GM15510 (cell line): Measurements from ENCODE around the gene AGPAT3.

Experiments
- POLR2A ChIP-seq: IDR thresholded peaks from 3 replicates; pipeline ENCODE4 v1.6.1; 2011; ENCODE audit warnings: borderline replicate concordance; ENCODE audit not compliant: insufficient read length; ENCODE audit errors: extremely low read depth

The AGPAT3 gene

GRCh38 chr21:43903451-43904091, 38.5 kb downstream of the AGPAT3 start:
- no peak for TF ChIP-seq POLR2A

GRCh38 chr21:43904331-43904781, 39.3 kb downstream of the AGPAT3 start:
- no peak for TF ChIP-seq POLR2A

GRCh38 chr21:43905726-43906455, 40.9 kb downstream of the AGPAT3 start:
- no peak for TF ChIP-seq POLR2A

- no peak for TF ChIP-seq POLR2A
Observed at GRCh38 chr21:43906585-43907370, 41.8 kb downstream of the AGPAT3 start.

GRCh38 chr21:43907751-43908150, 42.7 kb downstream of the AGPAT3 start:
- no peak for TF ChIP-seq POLR2A

- no peak for TF ChIP-seq POLR2A
Observed at GRCh38 chr21:43908167-43908566, 43.1 kb downstream of the AGPAT3 start.

GRCh38 chr21:43909741-43910400, 44.8 kb downstream of the AGPAT3 start:
- no peak for TF ChIP-seq POLR2A

GRCh38 chr21:43910460-43910859, 45.4 kb downstream of the AGPAT3 start:
- TF ChIP-seq POLR2A: no peak

- no peak for TF ChIP-seq POLR2A
Observed at GRCh38 chr21:43911015-43911934, 46.3 kb downstream of the AGPAT3 start.

GRCh38 chr21:43911935-43912487, 47.0 kb downstream of the AGPAT3 start:
- no peak for TF ChIP-seq POLR2A

GRCh38 chr21:43912500-43912899, 47.5 kb downstream of the AGPAT3 start:
- no peak for TF ChIP-seq POLR2A

- TF ChIP-seq POLR2A: no peak
Observed at GRCh38 chr21:43912910-43913309, 47.9 kb downstream of the AGPAT3 start.

- TF ChIP-seq POLR2A: no peak
Observed at GRCh38 chr21:43913928-43914327, 48.9 kb downstream of the AGPAT3 start.
